ENCODE data around the gene TMEM218. TPM values are rescaled to one million over a fixed set of nuclear protein-coding genes. Genes with fewer than 3 reads are reported as not detected.

Gene TMEM218
- total and polyA plus RNA-seq, 12 donors, result 19.3 to 42.3 (median 25.8) TPM

DNA sequence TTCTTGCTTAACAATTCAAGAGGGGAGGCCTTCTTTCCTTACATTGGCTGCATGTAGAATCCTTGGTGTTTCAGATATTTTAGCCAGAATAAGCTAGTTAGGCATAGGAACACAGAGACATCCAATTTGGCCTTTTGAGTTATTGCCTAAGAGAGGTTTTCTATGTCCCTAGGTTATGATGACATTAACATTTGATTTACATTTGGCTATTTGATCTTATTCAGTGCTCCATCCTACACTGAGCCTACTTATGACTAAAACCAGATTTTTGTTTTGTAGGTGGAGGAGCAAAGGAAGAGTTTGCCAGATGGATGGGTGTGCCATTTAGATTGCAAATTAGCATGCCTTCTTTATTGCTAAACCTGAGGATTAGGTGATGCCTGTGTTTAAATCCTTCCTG, 59.4 kb downstream of the TMEM218 start:
- DNase-seq, result no peak
- intact Hi-C loops (cut with DNase I), result no loop called here
- Histone ChIP-seq H3K27me3 (no peaks in the 10 kb centered on the region), H3K4me1 (replicated peaks in 1 of 2) (no peaks in the 10 kb centered on the region), H3K9me3 (replicated peaks in 1 of 3) (no peaks in the 10 kb centered on the region), H3K36me3 (replicated peaks in 1 of 2) (no peaks in the 10 kb centered on the region), H3K27ac (no peak overlapping the region), H3K4me3 (no peak overlapping the region)
- TF ChIP-seq, protein P1, sequence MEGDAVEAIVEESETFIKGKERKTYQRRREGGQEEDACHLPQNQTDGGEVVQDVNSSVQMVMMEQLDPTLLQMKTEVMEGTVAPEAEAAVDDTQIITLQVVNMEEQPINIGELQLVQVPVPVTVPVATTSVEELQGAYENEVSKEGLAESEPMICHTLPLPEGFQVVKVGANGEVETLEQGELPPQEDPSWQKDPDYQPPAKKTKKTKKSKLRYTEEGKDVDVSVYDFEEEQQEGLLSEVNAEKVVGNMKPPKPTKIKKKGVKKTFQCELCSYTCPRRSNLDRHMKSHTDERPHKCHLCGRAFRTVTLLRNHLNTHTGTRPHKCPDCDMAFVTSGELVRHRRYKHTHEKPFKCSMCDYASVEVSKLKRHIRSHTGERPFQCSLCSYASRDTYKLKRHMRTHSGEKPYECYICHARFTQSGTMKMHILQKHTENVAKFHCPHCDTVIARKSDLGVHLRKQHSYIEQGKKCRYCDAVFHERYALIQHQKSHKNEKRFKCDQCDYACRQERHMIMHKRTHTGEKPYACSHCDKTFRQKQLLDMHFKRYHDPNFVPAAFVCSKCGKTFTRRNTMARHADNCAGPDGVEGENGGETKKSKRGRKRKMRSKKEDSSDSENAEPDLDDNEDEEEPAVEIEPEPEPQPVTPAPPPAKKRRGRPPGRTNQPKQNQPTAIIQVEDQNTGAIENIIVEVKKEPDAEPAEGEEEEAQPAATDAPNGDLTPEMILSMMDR (IDR thresholded peaks at IDR 0.05), result no peak
- no peak for TF ChIP-seq POLR2A (IDR thresholded peaks at IDR 0.05)

DNA sequence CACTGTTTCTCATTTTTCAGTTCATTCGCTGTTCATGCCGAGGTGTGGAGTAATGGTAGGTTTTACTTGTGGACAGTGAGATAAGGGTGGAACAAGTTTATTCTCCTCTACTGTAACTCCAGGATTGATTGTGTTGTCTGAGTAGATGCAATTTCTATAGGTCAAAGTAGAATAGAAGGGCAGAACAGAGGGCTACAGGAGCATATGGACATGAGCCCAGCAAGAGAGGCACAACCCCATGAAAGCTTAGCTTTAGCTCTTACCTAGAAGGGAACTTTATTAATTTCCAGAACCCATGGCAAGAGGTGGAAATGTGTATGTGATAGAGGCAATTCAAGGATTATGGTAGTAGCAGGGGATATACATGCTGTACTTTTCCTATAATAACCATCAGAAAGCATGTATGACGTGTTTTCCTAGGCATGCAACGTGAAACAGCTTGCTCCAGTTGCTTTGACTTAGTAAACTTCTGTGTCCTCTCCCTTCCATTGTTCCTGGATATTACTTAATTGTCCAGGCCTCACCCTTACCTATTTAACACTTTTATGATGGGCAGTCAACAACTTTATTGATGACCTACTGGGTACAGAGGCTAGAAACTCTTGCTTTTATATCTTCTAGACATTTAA, 62.1 kb downstream of the TMEM218 start:
- TF ChIP-seq, protein P1 (IDR thresholded peaks at IDR 0.05), result no peak
- no peak for TF ChIP-seq POLR2A (IDR thresholded peaks at IDR 0.05)
- no peaks in the 10 kb centered on the region for H3K9me3 ChIP-seq (replicated peaks in 1 of 3)
- WGBS, 4 donors, result 92 to 99% (median 96%) methylated on average over 4 of the region's 4 CpGs
- no peak overlapping the region for H3K27ac ChIP-seq
- H3K4me3 ChIP-seq, result no peak overlapping the region
- intact Hi-C loops (cut with DNase I), result no loop called here
- no peak for DNase-seq
- H3K36me3 ChIP-seq (replicated peaks in 1 of 2), result no peaks in the 10 kb centered on the region
- no peaks in the 10 kb centered on the region for H3K4me1 ChIP-seq (replicated peaks in 1 of 2)
- no peaks in the 10 kb centered on the region for H3K27me3 ChIP-seq

Other genes with a start within 250 kb of the TMEM218 start
- 10 to 100 TPM in 6 of 9 donors, 1 to 10 TPM in 3; 5.8 to 60.1 (median 17.5) TPM for gene ROBO3, start 246.2 kb downstream of the TMEM218 start, total RNA-seq
- gene ROBO3, start 246.2 kb downstream of the TMEM218 start, polyA plus RNA-seq, result 10 to 100 TPM in 2 of 3 donors, 1 to 10 TPM in 1; 1.7 to 87.4 (median 64.3) TPM
- 10 to 100 TPM in 8 of 9 donors, 1 to 10 TPM in 1; 5.7 to 40.7 (median 19.8) TPM for gene ROBO4, start 213.8 kb downstream of the TMEM218 start, total RNA-seq
- 10 to 100 TPM in 2 of 3 donors, 1 to 10 TPM in 1; 4.6 to 31.0 (median 17.0) TPM for gene ROBO4, start 213.8 kb downstream of the TMEM218 start, polyA plus RNA-seq
- gene HEPN1, start 192.4 kb downstream of the TMEM218 start, total RNA-seq, result under 1 TPM in 1 of 9 donors, not detected in 8; 0.28 TPM
- under 1 TPM in 1 of 3 donors, not detected in 2; 0.07 TPM for gene HEPN1, start 192.4 kb downstream of the TMEM218 start, polyA plus RNA-seq
- gene HEPACAM, start 175.6 kb downstream of the TMEM218 start, total RNA-seq, result 1 to 10 TPM in 1 of 9 donors, under 1 TPM in 5, not detected in 3; 0.06 to 2.3 (median 0.23) TPM
- 1 to 10 TPM in 1 of 3 donors, under 1 TPM in 2; 0.16 to 1.6 (median 0.24) TPM for gene HEPACAM, start 175.6 kb downstream of the TMEM218 start, polyA plus RNA-seq
- 1 to 10 TPM in 7 of 9 donors, under 1 TPM in 2; 0.78 to 4.9 (median 2.0) TPM for gene CCDC15, start 157.4 kb downstream of the TMEM218 start, total RNA-seq
- gene CCDC15, start 157.4 kb downstream of the TMEM218 start, polyA plus RNA-seq, result 1 to 10 TPM in 1 of 3 donors, under 1 TPM in 2; 0.47 to 3.7 (median 0.72) TPM
- gene SLC37A2, start 48.3 kb downstream of the TMEM218 start, total RNA-seq, result 100 to 1,000 TPM in 7 of 9 donors, 10 to 100 TPM in 2; 15.3 to 389 (median 174) TPM
- gene SLC37A2, start 48.3 kb downstream of the TMEM218 start, polyA plus RNA-seq, result 100 to 1,000 TPM in 1 of 3 donors, 10 to 100 TPM in 2; 73.4 to 274 (median 75.9) TPM
- gene PKNOX2, start 53.1 kb upstream of the TMEM218 start, total RNA-seq, result 10 to 100 TPM in 5 of 9 donors, 1 to 10 TPM in 4; 1.2 to 34.7 (median 10.7) TPM
- 1 to 10 TPM; 2.0 to 2.7 (median 2.0) TPM for gene PKNOX2, start 53.1 kb upstream of the TMEM218 start, polyA plus RNA-seq

Measured in adrenal gland (tissue), 12 donors.